ENCODE measurements around the gene PIP4K2A.

The PIP4K2A gene

DNA sequence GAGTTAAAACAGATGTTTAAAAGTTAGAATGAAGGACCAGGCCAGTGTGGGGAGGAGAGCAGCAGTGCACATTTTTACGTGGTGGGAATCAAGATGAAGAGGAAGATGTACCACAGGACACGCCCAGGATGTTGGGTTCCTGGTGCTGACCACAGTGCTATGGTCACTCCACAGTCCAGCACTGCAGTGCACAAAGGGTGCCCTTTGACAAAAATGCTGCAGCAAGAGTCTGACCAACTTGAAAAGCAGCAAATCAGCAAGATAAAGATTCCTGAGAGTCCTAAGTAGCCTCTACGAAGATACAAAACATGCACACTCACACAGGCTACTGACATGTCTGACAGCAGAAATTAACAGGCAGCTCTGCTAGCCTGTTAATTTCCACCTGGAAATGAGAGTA, 107.1 kb downstream of the PIP4K2A start (continued):
- TF ChIP-seq, protein P1, sequence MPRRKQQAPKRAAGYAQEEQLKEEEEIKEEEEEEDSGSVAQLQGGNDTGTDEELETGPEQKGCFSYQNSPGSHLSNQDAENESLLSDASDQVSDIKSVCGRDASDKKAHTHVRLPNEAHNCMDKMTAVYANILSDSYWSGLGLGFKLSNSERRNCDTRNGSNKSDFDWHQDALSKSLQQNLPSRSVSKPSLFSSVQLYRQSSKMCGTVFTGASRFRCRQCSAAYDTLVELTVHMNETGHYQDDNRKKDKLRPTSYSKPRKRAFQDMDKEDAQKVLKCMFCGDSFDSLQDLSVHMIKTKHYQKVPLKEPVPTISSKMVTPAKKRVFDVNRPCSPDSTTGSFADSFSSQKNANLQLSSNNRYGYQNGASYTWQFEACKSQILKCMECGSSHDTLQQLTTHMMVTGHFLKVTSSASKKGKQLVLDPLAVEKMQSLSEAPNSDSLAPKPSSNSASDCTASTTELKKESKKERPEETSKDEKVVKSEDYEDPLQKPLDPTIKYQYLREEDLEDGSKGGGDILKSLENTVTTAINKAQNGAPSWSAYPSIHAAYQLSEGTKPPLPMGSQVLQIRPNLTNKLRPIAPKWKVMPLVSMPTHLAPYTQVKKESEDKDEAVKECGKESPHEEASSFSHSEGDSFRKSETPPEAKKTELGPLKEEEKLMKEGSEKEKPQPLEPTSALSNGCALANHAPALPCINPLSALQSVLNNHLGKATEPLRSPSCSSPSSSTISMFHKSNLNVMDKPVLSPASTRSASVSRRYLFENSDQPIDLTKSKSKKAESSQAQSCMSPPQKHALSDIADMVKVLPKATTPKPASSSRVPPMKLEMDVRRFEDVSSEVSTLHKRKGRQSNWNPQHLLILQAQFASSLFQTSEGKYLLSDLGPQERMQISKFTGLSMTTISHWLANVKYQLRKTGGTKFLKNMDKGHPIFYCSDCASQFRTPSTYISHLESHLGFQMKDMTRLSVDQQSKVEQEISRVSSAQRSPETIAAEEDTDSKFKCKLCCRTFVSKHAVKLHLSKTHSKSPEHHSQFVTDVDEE (CRISPR knock-in tag; IDR thresholded peaks at IDR 0.05) = no peak
- no peak for TF ChIP-seq ARNTL (CRISPR knock-in tag; IDR thresholded peaks at IDR 0.05; ENCODE audit: borderline replicate concordance, low read depth)
- TF ChIP-seq ZFP30 (CRISPR knock-in tag; IDR thresholded peaks at IDR 0.05) = no peak

DNA sequence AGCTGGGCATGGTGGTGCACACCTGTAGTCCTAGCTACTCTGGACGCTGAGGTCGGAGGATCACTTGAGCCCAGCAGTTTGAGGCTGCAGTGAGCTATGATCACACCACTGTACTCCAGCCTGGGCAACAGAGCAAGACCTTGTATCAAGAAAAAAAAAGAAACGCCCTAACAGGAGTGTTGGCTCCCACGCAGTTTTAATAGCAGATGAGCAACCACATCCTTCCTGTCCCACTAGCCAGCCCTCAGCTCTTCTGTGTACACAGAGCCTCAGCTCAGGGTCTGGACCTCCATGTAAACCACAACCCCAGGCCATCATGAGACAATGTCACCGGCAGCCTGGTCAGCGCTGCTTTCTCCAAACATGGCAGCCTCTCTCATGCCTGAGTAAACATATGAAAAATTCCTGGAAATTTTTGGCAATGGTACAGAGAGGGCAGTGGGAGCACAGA, 108.2 kb downstream of the PIP4K2A start:
- no peak for ATAC-seq
- TF ChIP-seq, protein P2, sequence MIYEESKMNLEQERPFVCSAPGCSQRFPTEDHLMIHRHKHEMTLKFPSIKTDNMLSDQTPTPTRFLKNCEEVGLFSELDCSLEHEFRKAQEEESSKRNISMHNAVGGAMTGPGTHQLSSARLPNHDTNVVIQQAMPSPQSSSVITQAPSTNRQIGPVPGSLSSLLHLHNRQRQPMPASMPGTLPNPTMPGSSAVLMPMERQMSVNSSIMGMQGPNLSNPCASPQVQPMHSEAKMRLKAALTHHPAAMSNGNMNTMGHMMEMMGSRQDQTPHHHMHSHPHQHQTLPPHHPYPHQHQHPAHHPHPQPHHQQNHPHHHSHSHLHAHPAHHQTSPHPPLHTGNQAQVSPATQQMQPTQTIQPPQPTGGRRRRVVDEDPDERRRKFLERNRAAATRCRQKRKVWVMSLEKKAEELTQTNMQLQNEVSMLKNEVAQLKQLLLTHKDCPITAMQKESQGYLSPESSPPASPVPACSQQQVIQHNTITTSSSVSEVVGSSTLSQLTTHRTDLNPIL (CRISPR knock-in tag; IDR thresholded peaks at IDR 0.05; ENCODE audit: low read depth) = no peak
- no peak for TF ChIP-seq ESRRG (CRISPR knock-in tag; IDR thresholded peaks at IDR 0.05)
- no peak for TF ChIP-seq RARB (CRISPR knock-in tag; IDR thresholded peaks at IDR 0.05)

DNA sequence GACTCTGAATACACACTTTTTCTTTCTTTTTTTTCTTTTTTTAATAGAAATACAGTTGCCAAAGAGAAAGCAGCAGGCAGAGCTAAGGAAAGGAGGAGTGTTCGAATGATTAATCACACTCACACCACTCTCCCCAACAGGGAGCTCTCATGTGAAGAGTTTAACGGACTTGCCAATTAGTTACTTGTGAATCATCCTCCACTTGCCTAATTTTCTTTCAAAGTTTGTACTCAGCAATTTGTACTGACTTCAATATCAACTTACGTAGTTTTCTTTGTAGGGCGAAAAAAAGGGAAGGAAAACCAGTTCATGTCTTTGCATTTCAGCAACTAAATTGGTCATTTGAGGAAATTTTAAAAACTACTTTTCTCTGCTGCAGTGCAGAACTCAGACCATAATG, 109.2 kb downstream of the PIP4K2A start:
- ATAC-seq = no peak
- TF ChIP-seq ZNF8 (CRISPR knock-in tag; IDR thresholded peaks at IDR 0.05) = no peak
- no peak for TF ChIP-seq ZFP30 (CRISPR knock-in tag; IDR thresholded peaks at IDR 0.05)
- TF ChIP-seq OSR1 (CRISPR knock-in tag; IDR thresholded peaks at IDR 0.05) = no peak
- TF ChIP-seq GLIS3 (CRISPR knock-in tag; IDR thresholded peaks at IDR 0.05) = no peak
- no peak for TF ChIP-seq BACH2 (CRISPR knock-in tag; IDR thresholded peaks at IDR 0.05; ENCODE audit: borderline replicate concordance)
- no peak for TF ChIP-seq CSDC2 (CRISPR knock-in tag; IDR thresholded peaks at IDR 0.05)
- no peak for TF ChIP-seq ZC3H10 (CRISPR knock-in tag; IDR thresholded peaks at IDR 0.05)
- TF ChIP-seq, protein P2 (CRISPR knock-in tag; IDR thresholded peaks at IDR 0.05; ENCODE audit: low read depth) = no peak

DNA sequence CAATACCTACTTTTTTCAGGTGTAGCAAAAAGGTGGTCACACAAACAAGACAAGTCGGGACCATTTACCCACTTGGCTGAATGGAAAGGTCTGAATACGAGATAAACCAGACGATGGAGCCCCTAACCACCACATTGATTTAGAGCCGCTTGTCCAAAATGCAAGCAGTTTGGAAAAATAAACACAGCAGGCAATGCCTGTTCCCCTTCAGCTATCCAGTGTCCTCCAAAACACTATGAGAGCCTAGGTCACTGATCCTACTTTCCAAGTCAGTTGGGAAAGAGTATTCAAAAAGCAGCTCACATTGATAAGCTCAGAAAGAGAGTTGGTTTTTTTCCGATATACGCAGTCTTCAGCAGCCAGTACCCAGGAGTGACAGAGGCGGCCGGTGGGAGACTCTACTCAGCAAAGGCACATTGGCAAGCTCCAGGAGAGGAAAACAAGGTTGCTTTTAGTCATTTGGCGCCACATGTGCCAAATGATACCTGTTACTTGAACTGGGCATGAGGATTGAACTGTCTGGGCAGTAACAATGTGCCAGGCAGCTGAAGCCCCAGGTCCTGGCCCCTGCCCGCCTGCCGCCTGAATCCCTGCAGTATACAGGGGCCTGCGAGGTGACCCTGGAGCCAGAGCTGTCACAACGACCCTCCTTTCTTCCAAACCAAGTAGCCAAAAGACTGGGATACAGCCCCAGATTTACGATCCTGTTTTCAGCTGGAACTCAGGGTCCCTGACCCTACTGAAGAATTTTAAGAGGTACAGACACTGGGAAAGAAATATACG, 109.8 kb downstream of the PIP4K2A start:
- ATAC-seq = no peak; the same call in 2 of the 3 replicates
- no peak for TF ChIP-seq ESRRG (CRISPR knock-in tag; IDR thresholded peaks at IDR 0.05)
- TF ChIP-seq, protein P3, sequence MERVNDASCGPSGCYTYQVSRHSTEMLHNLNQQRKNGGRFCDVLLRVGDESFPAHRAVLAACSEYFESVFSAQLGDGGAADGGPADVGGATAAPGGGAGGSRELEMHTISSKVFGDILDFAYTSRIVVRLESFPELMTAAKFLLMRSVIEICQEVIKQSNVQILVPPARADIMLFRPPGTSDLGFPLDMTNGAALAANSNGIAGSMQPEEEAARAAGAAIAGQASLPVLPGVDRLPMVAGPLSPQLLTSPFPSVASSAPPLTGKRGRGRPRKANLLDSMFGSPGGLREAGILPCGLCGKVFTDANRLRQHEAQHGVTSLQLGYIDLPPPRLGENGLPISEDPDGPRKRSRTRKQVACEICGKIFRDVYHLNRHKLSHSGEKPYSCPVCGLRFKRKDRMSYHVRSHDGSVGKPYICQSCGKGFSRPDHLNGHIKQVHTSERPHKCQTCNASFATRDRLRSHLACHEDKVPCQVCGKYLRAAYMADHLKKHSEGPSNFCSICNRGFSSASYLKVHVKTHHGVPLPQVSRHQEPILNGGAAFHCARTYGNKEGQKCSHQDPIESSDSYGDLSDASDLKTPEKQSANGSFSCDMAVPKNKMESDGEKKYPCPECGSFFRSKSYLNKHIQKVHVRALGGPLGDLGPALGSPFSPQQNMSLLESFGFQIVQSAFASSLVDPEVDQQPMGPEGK (CRISPR knock-in tag; IDR thresholded peaks at IDR 0.05; ENCODE audit: borderline replicate concordance) = no peak
- no peak for TF ChIP-seq TCF4 (CRISPR knock-in tag; IDR thresholded peaks at IDR 0.05; ENCODE audit: borderline replicate concordance)
- no peak for TF ChIP-seq OSR1 (CRISPR knock-in tag; IDR thresholded peaks at IDR 0.05)
- no peak for TF ChIP-seq ZNF8 (CRISPR knock-in tag; IDR thresholded peaks at IDR 0.05)
- TF ChIP-seq BACH2 (CRISPR knock-in tag; IDR thresholded peaks at IDR 0.05; ENCODE audit: borderline replicate concordance) = no peak
- no peak for TF ChIP-seq ZFP3 (CRISPR knock-in tag; IDR thresholded peaks at IDR 0.05)
- no peak for TF ChIP-seq GLIS3 (CRISPR knock-in tag; IDR thresholded peaks at IDR 0.05)
- TF ChIP-seq ARNTL (CRISPR knock-in tag; IDR thresholded peaks at IDR 0.05; ENCODE audit: borderline replicate concordance, low read depth) = no peak
- TF ChIP-seq SNAI2 (CRISPR knock-in tag; IDR thresholded peaks at IDR 0.05) = no peak
- no peak for TF ChIP-seq ZFP30 (CRISPR knock-in tag; IDR thresholded peaks at IDR 0.05)
- TF ChIP-seq ZNF565 (CRISPR knock-in tag; conservative IDR thresholded peaks at IDR 0.05; ENCODE audit: low read depth) = no peak
- TF ChIP-seq TOX (CRISPR knock-in tag; IDR thresholded peaks at IDR 0.05; ENCODE audit: borderline replicate concordance) = no peak
- TF ChIP-seq, protein P1 (CRISPR knock-in tag; IDR thresholded peaks at IDR 0.05) = no peak
- no peak for TF ChIP-seq ZNF70 (CRISPR knock-in tag; IDR thresholded peaks at IDR 0.05)
- TF ChIP-seq CSDC2 (CRISPR knock-in tag; IDR thresholded peaks at IDR 0.05) = no peak
- TF ChIP-seq, protein P4, sequence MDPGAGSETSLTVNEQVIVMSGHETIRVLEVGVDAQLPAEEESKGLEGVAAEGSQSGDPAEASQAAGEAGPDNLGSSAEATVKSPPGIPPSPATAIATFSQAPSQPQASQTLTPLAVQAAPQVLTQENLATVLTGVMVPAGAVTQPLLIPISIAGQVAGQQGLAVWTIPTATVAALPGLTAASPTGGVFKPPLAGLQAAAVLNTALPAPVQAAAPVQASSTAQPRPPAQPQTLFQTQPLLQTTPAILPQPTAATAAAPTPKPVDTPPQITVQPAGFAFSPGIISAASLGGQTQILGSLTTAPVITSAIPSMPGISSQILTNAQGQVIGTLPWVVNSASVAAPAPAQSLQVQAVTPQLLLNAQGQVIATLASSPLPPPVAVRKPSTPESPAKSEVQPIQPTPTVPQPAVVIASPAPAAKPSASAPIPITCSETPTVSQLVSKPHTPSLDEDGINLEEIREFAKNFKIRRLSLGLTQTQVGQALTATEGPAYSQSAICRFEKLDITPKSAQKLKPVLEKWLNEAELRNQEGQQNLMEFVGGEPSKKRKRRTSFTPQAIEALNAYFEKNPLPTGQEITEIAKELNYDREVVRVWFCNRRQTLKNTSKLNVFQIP (CRISPR knock-in tag; IDR thresholded peaks at IDR 0.05; ENCODE audit: borderline replicate concordance, low read depth) = no peak
- TF ChIP-seq, protein P2 (CRISPR knock-in tag; IDR thresholded peaks at IDR 0.05; ENCODE audit: low read depth) = no peak

Data from SK-N-SH treated with all-trans-retinoic acid at 6 μM for 48 hours (cell line).